Type B pancreatic cell (in vitro differentiated cells): ENCODE results near the gene GAB2. TPM values are rescaled to one million over a fixed set of nuclear protein-coding genes. Genes with fewer than 3 reads are reported as not detected.

Experiments used
- DNase-seq: peaks from one replicate; pipeline ENCODE4 v3.0.0; 2021; ENCODE audit warnings: mixed read lengths; ENCODE audit not compliant: unreplicated experiment; ENCODE audit errors: extremely low spot score
- H3K27ac Mint-ChIP-seq: 2 replicates; pipeline ENCODE4 v1.8.0; 2021; ENCODE audit warnings: mild to moderate bottlenecking, mixed read lengths
- H3K27me3 Mint-ChIP-seq: 2 replicates; pipeline ENCODE4 v1.8.0; 2021; ENCODE audit warnings: mixed read lengths
- H3K36me3 Mint-ChIP-seq: 2 replicates; pipeline ENCODE4 v1.8.0; 2021; ENCODE audit warnings: mixed read lengths
- H3K4me1 Mint-ChIP-seq: one replicate; pipeline ENCODE4 v1.8.0; 2021; ENCODE audit warnings: mixed read lengths; ENCODE audit not compliant: unreplicated experiment
- H3K4me3 Mint-ChIP-seq: 2 replicates; pipeline ENCODE4 v1.8.0; 2021; ENCODE audit warnings: mild to moderate bottlenecking, mixed read lengths
- H3K9me3 Mint-ChIP-seq: 2 replicates; pipeline ENCODE4 v1.8.0; 2021; ENCODE audit warnings: mixed read lengths
- CTCF ChIP-seq: fragments of 200-600 bp; sonication (generic); conservative IDR thresholded peaks from 2 replicates; pipeline ENCODE4 v1.5.0; 2021; ENCODE audit warnings: antibody characterized with exemption, mild to moderate bottlenecking
- total RNA-seq: library from RNA; stranded (reverse); gene quantifications from 2 replicates; pipeline ENCODE4 v1.2.1, GENCODE V29; 2021; ENCODE audit warnings: low replicate concordance

Gene GAB2
- total RNA-seq, 1 donor from 2014 or later = 23.3 TPM

- peak overlapping the region; percentile 41 for H3K4me3 Mint-ChIP-seq
- DNase-seq = no peak
- H3K36me3 Mint-ChIP-seq = peaks cover 4% of the 10 kb centered on the region
- H3K9me3 Mint-ChIP-seq = no peaks in the 10 kb centered on the region
- no peaks in the 10 kb centered on the region for H3K27me3 Mint-ChIP-seq
- H3K27ac Mint-ChIP-seq = peak overlapping the region; percentile 55
- H3K4me1 Mint-ChIP-seq = peaks cover 47% of the 10 kb centered on the region
- TF ChIP-seq CTCF = no peak
These were observed 3.2 kb upstream of the GAB2 start for GRCh38 chr11:78420796-78421209.

- TF ChIP-seq CTCF = peak; percentile 77
- peaks cover 44% of the 10 kb centered on the region for H3K4me1 Mint-ChIP-seq
- DNase-seq = no peak
- peak overlapping the region; percentile 51 for H3K4me3 Mint-ChIP-seq
- peak overlapping the region; percentile 55 for H3K27ac Mint-ChIP-seq
- no peaks in the 10 kb centered on the region for H3K9me3 Mint-ChIP-seq
- no peaks in the 10 kb centered on the region for H3K27me3 Mint-ChIP-seq
- H3K36me3 Mint-ChIP-seq = peaks cover 4% of the 10 kb centered on the region
These were observed 2.7 kb upstream of the GAB2 start for GRCh38 chr11:78420255-78420764.

GRCh38 chr11:78419327-78419726 lies 1.7 kb upstream of the GAB2 start:
- no peaks in the 10 kb centered on the region for H3K9me3 Mint-ChIP-seq
- peak overlapping the region; percentile 91 for H3K4me3 Mint-ChIP-seq
- H3K4me1 Mint-ChIP-seq = peaks cover 37% of the 10 kb centered on the region
- no peak for TF ChIP-seq CTCF
- no peaks in the 10 kb centered on the region for H3K27me3 Mint-ChIP-seq
- no peaks in the 10 kb centered on the region for H3K36me3 Mint-ChIP-seq
- peak overlapping the region; percentile 91 for H3K27ac Mint-ChIP-seq
- DNase-seq = no peak

GRCh38 chr11:78418584-78419211 lies 1.1 kb upstream of the GAB2 start:
- peak overlapping the region; percentile 91 for H3K27ac Mint-ChIP-seq
- H3K4me3 Mint-ChIP-seq = peak overlapping the region; percentile 91
- no peaks in the 10 kb centered on the region for H3K27me3 Mint-ChIP-seq
- H3K36me3 Mint-ChIP-seq = no peaks in the 10 kb centered on the region
- no peak for DNase-seq
- no peaks in the 10 kb centered on the region for H3K9me3 Mint-ChIP-seq
- H3K4me1 Mint-ChIP-seq = peaks cover 37% of the 10 kb centered on the region
- TF ChIP-seq CTCF = no peak

GRCh38 chr11:78417888-78418583 lies 416 bp upstream of the GAB2 start:
- no peaks in the 10 kb centered on the region for H3K27me3 Mint-ChIP-seq
- H3K36me3 Mint-ChIP-seq = no peaks in the 10 kb centered on the region
- peak overlapping the region; percentile 91 for H3K27ac Mint-ChIP-seq
- TF ChIP-seq CTCF = peak; percentile 50
- H3K4me3 Mint-ChIP-seq = peak overlapping the region; percentile 91
- no peaks in the 10 kb centered on the region for H3K9me3 Mint-ChIP-seq
- peak; percentile 89 for DNase-seq
- H3K4me1 Mint-ChIP-seq = peaks cover 37% of the 10 kb centered on the region
